NCI-H1436 treated with DMSO at 0.1 percent for 48 hours (cell line): ENCODE measurements around the gene ATL2.
"Not testable (repeated sequence)": the region's sequence is repeated elsewhere in the genome, so short reads cannot be mapped to it uniquely, and the experiment has no call there.

Source experiments
- DNase-seq: peaks from one replicate; lab custom pipeline; 2025; lab: John Stamatoyannopoulos, UW

The ATL2 gene

DNA sequence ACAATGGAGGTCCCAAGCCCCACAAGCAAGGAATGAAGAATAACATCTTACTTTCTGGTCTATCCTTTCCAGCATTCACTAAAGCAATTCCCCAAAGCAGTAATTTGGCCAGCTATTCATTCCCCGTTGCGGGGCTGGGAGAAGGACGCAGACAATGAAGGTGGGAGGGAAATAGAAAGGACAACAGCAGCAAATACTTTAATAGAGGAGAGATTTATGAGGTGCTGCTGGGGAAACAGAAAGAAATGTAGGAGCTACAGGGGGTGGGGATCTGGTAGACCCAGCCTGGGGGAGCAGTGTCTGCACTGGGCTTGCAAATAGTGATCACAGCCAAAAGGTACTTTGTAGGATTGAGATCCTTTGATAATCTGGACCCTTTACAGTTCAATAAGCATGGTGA, 13.9 kb upstream of the ATL2 start:
- no peak for DNase-seq

DNA sequence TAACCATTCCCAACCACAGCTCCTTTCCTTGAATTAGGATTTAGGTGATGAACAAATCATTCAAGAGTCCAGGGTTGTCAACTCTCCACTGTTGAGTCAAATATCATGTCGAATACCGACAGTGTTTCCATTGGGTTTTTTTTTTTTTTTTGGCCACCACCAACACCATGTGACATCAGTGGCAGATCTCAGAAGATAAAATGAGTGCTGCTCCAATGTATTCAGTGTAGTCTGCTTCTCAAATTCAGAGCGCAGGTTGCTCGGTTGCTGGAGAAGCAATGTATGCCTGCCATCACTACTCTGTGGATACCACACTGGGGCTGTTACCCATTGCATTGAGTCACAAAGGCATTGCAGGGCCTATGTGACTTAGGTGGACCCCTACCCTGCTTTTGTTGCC, 10.8 kb upstream of the ATL2 start:
- DNase-seq = no peak

DNA sequence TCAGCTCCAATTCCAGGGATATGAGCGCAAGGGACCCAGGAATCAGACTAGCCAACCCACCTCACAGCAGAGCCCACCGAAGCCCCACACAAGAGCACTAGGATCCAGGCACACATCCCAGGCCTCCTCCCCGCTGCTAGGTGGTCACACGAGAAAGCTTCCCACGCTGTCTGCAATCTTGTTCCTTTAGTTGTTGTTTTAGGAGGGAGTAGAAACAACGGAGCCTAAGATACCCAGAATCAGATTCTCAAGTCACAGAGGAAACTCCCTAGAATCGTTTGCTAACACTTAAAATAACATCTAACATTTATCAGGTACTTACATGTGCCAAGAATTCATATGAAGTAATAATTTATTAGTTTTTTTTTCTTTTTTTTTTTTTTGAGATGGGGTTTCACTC, 9.7 kb upstream of the ATL2 start:
- no peak for DNase-seq

DNA sequence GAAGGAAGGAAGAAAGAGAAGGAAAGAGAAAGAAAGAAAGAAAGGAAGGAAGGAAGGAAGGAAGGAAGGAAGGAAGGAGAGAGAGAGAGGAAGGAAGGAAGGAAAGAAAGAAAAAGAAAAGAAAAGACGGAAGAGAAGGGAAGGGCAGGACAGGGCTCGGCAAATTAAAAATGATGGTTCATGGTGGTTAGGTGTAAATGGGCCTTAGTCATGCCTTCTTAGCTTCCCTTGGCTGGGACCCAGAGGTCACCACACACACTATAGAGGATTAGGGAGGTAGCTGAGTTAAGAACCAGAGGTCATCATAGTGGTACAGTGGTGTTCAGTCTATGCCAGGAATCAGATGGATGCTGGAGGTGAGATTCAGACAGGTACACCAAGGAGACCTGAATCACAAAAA, 9.3 kb upstream of the ATL2 start:
- no peak for DNase-seq

DNA sequence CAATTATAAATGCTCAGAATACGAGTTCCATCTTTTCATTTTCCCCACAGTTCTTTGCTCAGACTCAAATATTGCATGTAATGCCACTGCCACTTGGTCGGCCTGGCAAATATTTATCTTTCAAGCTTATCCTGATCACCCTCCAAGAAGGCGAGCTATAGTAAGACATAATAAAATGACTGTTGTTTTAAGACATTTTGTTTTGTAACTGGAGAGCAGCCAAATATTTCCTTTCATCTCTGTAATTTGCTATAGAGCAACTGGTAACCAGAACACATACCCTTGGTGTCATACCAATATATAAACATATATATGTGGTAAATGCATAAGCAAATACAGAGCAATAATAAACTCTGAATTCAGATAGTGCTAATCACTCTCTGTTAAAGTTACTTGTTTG, 7.3 kb upstream of the ATL2 start:
- no peak for DNase-seq

DNA sequence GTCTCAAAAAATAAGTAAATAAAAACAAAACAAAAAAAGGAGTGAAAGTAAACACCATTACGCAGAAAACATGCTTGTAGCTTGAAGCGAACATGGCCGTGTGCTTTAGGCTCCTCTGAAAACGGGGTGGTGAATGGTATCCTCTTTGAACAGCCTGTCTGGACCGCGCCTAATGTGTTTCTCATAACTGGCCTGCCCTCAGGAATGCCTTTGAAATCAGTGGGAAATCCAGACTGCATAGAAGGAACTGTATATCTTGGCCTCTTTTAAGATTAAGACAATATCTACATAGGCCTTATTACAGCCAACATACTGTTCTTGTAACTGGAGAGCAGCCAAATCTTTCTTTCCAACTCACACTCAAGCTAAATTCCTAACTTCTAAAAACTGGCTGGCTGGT, 6.7 kb upstream of the ATL2 start:
- not testable (repeated sequence) for DNase-seq

DNA sequence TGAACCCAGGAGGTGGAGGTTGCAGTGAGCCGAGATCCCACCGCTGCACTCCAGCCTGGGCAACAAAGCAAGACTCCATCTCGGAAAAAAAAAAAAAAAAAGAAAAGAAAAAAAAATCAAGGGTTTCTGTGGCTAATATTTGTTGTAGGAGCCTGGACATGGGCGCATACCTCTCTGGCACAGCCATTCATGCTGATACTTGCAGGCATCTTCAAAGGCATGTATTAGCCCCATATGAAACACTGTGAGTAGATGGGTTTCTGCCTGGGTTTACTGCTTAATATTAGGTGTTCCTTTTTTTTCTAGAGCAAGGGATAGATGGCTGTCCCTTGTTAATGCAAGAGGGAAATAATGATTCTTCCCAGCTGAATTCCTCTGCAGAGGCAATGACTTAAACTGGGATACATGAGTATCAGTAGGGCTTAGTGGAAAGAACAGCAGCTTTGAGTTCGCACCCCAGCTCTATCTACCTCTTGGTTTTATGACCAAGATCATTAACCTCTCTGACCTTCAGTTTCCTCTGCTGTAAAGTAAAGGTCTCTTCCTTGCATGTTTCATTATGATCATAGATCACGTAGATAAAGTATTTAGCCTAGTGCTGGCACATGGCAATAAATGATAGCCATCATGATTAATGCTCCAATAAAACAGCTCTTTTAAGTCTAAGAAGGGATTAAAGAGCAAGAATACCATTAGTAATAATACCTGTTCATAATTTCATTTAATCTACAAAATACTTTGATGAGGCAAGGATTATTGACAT, 4.5 kb upstream of the ATL2 start:
- no peak for DNase-seq

DNA sequence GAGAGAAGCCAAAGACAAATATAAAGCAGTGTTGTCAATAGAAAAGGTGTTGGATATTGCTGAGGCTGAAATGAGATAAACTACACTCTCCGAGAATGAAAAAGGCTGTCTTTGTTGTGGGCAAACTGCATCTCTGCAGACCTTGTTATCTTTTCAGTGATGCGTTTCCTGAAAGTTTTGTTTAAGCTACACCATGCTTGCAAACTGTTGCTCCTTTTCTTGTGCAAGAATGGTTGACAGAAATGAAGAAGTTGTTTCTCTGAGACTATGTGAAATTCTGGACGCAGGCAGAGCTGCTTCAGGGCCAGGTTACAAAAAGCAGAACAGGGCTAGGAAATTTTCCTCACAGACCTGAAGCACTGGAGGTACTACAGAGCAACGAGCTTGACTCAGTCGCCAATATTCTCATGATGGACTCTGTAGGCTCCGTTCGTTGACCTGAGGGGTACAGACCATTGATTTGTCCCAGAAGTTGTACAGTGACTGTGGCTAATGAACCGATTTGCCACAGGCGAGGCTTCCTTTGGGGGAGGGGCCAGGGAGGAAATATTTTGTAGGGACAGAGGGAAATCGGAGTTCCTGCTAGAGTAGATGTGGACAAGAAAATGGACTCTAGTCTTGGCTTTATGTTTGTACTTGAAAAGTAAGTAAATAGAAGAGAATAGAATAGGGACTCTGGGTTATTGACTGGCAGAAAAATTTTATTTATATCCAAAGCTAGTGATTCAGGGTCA, 3.5 kb upstream of the ATL2 start:
- DNase-seq = no peak

DNA sequence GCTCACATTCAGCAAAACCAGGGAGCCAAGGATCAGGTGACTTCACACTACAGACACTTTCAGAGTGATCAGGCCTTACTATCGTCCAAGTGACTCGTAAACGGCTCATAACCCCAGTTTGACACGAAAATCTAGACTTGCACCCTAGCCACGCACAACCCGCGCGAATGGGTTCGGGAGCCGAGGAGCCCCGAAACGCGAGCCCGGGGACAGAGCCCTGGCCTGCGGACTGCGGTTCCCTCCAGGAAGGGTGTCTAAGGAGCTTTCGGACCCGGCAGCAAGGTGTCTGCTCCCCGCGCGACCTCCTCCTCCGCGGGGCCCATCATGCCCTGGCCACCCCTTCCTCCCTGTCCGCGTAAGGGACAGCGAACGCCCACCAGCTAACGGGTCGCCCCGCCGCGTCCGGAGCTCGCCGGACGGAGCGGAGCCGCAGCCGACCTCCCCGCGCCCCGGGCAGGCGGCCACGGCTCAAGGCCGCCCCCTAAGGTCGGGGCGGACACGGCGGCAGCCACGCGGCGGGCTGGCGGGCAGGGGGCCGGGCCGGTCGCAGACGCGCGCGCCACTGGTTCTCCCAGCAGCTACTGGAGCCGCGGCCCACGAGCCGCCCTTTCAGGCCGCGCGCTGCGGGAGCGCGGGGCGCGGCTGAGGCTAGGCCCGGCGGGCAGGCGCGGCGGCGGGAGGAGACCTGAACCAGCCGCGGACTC, 575 bp downstream of the ATL2 start:
- DNase-seq = no peak

DNA sequence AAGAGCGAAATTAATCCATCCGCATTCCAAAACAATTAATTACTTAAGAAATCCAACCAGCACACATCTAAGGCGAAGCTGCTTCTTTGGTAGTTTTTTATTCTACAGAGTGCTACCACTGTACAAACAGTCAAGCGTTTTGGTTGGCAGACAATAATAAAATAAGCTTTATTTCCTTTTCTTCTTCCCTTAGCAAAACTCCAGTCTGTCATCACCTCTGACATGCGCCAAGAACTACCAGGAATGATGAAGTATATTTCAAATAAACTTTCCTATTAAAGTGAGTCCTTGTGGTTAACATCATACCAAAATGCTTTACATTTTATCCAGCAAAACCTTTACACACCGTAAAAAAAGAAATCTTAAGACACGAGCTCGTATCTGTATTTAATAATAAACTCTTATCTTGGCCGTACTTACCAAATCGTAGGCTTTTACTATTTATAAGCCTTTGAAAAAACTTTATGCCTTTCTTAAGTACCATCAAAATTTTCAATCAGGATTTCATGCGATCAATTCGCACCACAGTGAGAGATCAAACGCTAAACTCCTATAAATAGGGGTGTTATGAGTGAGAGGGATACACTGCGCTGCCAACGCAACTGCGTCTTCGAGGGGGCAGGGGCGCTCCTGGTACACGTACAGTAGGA, 1.3 kb downstream of the ATL2 start:
- DNase-seq = no peak

DNA sequence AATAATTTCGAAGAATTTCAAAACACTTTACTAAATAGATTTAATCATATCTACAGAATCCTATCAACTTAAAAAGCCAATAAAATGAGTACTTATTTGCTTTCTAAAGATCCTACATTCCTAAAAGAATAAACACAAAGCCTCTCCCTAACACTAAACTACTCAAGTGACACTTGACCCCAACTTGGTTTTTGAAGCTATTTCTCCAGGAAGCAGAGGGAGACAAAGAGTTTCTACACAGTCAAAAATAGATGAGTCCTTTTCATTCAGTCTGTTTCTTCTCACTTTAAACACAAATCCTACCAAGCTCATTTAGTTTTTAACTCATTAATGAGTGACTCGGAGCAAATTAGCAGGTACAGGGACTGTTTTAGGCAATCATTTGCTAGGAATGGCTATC, 2.1 kb downstream of the ATL2 start:
- no peak for DNase-seq

DNA sequence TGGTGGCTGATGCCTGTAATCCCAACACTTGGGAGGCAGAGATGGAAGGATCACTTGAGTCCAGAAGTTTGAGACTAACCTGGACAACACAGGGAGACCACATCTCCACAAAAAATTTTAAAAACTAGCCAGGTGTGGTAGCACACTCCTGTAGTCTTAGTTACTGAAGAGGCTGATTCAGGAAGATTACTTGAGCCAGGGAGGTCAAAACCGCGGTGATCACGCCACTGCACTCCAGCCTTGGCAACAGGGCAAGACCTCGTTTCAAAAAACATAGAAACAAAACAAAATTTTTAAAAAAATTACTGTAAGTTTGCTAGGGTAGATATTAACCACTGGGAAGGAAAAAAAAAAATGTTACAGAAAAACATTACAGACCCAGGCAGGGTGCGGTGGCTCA, 5.8 kb downstream of the ATL2 start:
- DNase-seq = no peak

DNA sequence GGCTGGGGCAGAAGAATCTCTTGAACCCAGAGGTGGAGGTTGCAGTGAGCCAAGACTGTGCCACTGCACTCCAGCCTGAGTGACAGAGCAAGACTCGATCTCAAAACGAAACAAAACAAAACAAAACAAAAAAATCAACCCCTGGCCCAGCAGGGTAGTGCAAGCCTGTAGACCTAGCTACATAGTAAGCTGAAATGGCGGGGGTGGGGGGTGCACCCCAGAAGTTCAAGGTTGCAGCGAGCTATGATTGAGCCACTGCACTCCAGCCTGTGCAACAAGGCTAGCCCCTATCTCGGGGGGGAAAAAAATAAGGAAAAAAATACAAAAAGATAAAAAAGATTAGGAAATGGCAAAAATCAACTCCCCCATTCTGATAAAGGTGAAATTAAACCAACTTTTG, 6.4 kb downstream of the ATL2 start:
- no peak for DNase-seq

DNA sequence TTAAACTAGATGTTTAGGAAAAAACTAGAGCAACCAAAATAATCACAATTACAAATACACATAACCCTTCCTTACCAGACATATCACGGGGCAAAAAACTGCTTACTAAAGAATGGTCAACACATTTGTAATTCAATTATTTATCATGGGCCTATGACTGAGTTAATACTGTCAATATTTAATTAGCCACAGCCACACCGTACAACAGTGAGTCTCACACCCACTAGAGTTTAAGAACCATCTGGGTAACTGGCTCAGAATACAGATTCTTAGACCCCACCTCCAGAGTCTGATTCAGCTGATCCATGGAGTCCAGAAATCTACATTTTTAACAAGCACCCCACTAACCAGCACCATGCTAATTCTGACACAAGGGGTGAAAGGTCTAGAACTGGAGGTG, 14.8 kb downstream of the ATL2 start:
- DNase-seq = no peak

DNA sequence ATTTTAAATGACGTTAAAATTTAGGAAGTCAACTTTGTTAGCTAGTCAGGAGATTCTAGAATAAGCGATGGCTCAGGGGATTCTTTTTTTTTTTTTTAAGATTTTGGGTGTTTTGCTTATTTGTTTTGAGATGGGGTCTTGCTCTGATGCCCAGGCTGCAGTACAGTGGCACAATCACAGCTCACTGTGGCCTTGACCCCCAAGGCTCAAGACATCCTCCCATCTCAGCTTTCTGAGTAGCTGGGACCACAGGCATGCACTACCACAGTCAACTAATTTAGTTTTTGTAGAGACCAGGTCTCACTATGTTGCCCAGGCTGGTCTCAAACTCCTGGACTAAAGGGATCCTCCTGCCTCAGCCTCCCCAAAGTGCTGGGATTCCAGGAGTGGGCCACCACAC, 16.9 kb downstream of the ATL2 start:
- no peak for DNase-seq

DNA sequence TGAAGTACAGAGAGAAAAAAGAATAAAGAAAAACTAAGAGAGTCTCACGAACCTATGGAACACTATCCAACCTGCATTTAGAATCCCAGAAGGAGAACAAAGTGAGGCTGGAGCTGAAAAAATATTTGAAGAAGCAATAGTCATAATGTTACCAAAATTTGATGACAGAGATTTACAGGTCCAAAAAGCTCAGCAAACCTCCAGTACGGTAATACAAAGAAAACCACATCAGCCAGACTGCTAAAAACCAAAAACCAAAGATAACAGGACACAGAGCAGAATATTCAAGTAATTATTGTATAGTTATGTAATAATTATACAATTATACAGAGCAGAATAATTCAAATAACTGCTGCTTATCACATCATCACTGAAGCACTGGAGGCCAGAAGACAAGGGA, 23.7 kb downstream of the ATL2 start:
- no peak for DNase-seq

DNA sequence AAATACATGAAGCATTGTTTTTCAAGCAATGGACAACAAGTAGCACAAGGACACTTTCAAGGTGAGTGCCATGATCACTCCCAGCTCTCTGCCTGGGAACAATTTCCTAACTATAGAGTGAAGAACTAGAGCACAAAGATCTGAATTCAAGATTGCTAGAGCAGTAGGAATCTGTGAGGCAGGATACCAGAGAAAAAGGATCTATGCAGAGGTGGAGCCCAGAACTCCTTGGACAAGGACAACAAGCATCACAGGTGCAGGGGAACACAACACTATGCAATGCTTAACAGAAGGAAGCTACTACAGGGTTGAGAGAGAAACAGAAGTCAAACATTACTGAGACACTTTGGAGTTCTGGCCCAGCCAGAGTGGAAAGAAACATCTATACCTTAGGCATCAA, 24.7 kb downstream of the ATL2 start:
- DNase-seq = no peak

DNA sequence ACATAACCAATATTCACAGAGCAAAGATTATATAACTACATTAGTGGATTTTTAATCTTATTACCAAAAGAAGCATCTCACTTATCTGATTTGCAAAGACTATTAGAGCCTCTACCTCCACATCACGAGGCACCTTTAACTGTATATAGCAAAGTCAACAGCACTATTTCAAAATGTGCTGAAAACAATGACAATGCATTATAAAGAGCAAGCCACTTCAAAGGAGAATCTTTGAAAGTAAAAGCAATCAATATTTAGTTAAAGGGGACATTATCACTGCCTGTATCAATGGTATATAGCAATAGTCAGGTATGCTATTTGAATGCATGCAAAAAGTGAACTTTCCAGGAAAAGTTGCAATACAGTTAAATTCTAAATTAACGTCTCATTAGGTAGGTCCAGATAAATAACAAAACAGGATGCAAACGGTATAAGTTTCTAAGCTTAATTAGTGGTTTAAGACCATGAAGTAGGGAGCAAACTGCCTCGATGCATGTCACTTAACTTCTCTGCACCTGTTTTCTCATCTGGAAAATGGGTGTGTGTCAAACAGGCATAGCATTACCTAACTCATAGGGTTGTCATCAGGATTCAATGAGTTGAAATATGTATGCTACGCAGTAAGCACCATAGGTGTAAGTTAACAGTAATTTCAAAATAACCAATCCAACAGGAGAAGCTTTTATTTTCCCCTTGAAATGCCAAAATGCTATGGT, 31.6 kb downstream of the ATL2 start:
- DNase-seq = no peak

DNA sequence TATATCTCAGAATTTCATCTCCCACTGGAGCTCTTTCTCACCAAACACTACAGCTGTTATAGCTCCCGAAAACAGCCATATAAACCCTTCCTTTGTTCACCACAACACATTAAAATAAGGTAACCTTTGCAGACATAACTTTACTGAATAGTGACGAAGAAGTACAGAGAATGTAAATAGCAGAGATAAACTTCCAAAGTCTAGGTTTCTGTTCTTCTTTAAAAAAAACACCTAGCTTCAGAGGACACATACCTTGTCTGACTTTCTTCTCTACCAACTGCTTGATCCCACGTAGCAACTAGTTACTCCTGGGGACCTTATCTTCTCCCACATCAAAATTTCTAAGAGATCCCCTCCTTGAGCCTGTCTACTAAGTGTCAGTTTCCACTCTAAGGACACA, 32.3 kb downstream of the ATL2 start:
- no peak for DNase-seq

DNA sequence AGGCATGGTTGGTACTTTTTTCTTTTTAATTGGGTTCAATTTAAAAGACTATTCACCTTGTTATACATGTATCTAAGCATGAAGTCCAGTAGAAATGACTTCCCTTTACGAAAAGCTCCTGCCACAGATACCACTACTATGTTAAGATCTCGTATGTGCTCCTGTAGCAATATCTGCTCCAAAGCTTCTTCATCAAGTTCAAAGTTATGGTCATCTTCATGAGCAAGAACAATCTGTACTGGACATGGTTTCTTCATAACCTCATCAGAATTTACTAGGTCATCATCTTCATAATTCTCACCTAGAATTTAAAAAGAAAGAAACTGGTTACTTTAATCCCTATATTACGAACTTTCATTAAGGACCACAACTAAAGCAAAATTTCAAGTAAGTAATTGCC, 33.9 kb downstream of the ATL2 start:
- DNase-seq = no peak

DNA sequence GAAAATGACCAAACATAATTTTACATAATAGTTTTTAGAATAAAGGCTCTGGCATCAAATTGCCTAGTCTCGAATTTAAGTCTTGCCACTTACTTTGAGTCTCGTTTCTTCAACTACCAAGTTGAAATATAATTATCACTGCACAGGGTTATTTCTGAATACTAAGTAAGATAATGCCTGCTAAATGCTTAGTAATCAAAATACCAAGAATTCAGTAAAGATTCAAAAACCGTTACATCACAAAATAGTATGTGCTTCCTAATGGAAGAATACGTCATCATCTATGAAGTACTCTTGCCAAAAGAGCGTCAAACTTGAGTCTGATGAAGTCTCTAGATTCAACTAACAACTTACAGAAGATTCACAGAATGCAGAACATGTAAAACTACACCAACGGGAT, 40.5 kb downstream of the ATL2 start:
- no peak for DNase-seq

DNA sequence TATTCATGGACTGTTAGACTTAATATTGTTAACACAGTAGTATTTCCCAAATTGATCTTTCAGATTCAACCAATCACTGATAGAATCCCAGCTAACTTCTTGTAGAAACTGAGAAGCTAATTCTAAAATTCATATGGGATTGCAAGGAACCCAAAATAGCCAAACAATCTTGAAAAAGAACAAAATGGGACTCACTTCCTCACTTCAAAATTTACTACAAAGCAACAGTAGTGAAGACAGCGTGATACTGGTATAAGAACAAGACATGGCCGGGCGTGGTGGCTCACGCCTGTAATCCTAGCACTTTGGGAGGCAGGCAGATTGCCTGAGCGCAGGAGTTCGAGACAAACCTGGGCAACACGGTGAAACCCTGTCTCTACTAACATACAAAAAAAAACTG, 46.3 kb downstream of the ATL2 start:
- DNase-seq = no peak
